ENCODE data around the gene SLC16A7.
A peak's percentile ranks its signal among the peaks of the same experiment; 100 is the strongest.

The SLC16A7 gene

GRCh38 chr12:59723520-59723919 is 127.7 kb downstream of the SLC16A7 start:
- TF ChIP-seq, protein P1, sequence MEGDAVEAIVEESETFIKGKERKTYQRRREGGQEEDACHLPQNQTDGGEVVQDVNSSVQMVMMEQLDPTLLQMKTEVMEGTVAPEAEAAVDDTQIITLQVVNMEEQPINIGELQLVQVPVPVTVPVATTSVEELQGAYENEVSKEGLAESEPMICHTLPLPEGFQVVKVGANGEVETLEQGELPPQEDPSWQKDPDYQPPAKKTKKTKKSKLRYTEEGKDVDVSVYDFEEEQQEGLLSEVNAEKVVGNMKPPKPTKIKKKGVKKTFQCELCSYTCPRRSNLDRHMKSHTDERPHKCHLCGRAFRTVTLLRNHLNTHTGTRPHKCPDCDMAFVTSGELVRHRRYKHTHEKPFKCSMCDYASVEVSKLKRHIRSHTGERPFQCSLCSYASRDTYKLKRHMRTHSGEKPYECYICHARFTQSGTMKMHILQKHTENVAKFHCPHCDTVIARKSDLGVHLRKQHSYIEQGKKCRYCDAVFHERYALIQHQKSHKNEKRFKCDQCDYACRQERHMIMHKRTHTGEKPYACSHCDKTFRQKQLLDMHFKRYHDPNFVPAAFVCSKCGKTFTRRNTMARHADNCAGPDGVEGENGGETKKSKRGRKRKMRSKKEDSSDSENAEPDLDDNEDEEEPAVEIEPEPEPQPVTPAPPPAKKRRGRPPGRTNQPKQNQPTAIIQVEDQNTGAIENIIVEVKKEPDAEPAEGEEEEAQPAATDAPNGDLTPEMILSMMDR (conservative IDR thresholded peaks at IDR 0.05; ENCODE audit: low read length), result no peak
- no peak for DNase-seq (ENCODE audit: low read depth)
- no peak overlapping the region for H3K4me3 ChIP-seq (ENCODE audit: low read length)

DNA sequence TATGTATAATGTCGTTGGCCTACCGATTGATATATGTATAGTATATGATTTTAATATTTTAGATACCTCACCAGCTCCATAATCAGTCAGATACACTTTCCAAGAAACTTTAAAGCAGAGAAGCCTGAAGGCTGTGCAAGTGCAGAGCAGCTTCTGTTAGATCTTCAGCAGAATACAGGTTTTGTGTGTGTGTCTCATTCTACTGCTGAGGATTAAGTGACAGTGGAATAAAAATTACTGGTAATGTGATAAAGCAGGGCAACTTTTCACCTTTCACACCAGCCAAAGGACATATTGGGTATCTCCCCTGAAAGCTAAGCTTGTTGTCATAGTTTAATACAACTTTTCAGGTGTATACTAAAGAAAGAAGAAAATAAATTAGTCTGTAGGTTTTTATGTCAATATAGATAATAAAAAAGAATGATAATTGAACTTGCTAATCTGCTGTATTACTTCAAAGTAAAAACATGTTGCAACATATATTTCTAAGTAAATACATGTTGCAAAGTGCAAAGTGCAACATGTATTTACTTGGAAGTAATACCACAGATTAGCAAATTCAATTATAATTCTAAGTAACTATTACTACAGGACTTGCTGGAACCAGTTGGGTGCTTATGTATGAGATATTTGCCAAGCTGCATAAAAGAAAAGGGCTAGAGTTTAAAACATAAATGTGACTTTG is 128.3 kb downstream of the SLC16A7 start:
- no peak overlapping the region for H3K4me3 ChIP-seq (ENCODE audit: low read length)
- no peak for DNase-seq (ENCODE audit: low read depth)
- TF ChIP-seq, protein P1 (conservative IDR thresholded peaks at IDR 0.05; ENCODE audit: low read length), result no peak

GRCh38 chr12:59733200-59733599 is 137.4 kb downstream of the SLC16A7 start:
- no peak for DNase-seq (ENCODE audit: low read depth)
- no peak overlapping the region for H3K4me3 ChIP-seq (ENCODE audit: low read length)
- TF ChIP-seq, protein P1 (conservative IDR thresholded peaks at IDR 0.05; ENCODE audit: low read length), result no peak

DNA sequence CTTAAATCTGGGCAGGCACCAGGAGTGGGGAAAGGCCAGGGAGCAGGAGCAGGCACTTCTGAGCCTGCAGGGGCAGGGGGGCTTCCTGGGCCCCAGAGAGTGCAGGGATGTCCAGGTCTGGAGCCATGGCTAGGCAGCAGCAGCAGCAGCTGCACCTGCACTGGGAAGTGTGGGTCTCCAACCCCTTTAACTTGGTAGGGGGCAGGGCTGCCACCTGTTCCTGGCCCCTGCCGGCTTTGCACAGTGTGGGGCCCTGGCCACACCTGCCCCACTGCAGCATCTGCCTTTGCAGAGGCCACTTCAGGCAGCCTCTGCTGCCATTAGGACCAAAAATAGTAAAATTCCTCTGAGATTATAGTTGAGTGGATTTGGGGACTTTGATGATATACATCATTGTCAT is 138.5 kb downstream of the SLC16A7 start:
- no peak for DNase-seq (ENCODE audit: low read depth)
- TF ChIP-seq, protein P1 (conservative IDR thresholded peaks at IDR 0.05; ENCODE audit: low read length), result no peak
- H3K4me3 ChIP-seq (ENCODE audit: low read length), result no peak overlapping the region

GRCh38 chr12:59735231-59735630 is 139.4 kb downstream of the SLC16A7 start:
- H3K4me3 ChIP-seq (ENCODE audit: low read length), result no peak overlapping the region
- DNase-seq (ENCODE audit: low read depth), result no peak
- TF ChIP-seq, protein P1 (conservative IDR thresholded peaks at IDR 0.05; ENCODE audit: low read length), result no peak

DNA sequence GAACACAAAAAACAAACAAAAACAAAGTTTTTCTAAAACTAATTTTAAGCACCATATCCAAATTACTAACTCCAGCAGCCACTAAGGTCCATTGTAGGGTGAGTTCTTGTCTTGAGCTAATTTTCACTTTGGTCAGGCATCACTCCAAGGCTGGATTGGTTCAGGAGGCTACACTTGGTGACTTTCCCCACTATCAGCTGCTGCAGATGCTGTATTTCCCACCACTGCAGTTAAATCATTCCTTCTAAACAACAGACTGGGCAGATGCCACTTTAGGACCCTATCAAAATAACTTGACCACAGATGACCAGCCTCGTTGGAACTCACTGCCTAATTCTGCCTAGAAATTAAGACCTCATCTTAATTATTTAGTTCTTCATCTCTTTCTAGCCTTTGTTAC is 140.5 kb downstream of the SLC16A7 start:
- TF ChIP-seq, protein P1 (conservative IDR thresholded peaks at IDR 0.05; ENCODE audit: low read length), result no peak
- no peak overlapping the region for H3K4me3 ChIP-seq (ENCODE audit: low read length)
- DNase-seq (ENCODE audit: low read depth), result no peak

DNA sequence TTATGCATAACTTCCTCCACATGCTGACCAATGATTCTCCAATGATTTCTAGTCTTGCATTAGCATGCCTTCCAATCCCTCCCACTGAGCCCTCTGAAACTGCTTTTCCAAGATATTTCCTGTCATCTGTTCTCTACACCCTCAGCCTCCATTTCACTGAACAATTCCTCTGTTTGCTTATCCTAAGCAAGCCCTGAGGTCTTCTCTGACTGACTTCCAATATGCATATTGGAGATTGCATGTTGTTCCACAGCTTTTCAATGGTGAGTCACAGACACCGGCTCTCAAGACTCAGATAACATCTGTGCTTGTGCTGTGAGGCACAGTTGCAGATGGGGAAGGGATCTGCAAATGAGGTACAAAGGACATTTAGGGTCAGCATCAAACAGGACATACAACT is 141.0 kb downstream of the SLC16A7 start:
- no peak overlapping the region for H3K4me3 ChIP-seq (ENCODE audit: low read length)
- peak; percentile 94 for DNase-seq (ENCODE audit: low read depth)
- TF ChIP-seq, protein P1 (conservative IDR thresholded peaks at IDR 0.05; ENCODE audit: low read length), result no peak

Measured in AG10803 (cell line).